Stimulated activated naive CD8-positive, alpha-beta T cell treated with anti-CD3 and anti-CD28 coated beads, Interleukin-15, amount 100 ng/mL, for 72 hours (primary cell): Measurements from ENCODE around the gene SYT12.

Source experiments
- ATAC-seq: fragments of 150-1000 bp; cut with Tn5 transposase; 2 replicates; pipeline ENCODE4 v1.10.0; 2021; ENCODE audit warnings: mild to moderate bottlenecking, moderate library complexity
- DNase-seq, 2 donors: peaks; one replicate each; pipeline ENCODE4 v3.0.0; 2021 to 2022
- H3K27ac Mint-ChIP-seq, 2 donors: one replicate each; pipeline ENCODE4 v1.8.0; 2022; ENCODE audit warnings: mild to moderate bottlenecking in 2 of 2, mixed read lengths in 2 of 2, moderate library complexity in 2 of 2
- H3K27me3 Mint-ChIP-seq: one replicate; pipeline ENCODE4 v1.8.0; 2022; ENCODE audit warnings: mixed read lengths
- H3K4me1 Mint-ChIP-seq: one replicate; pipeline ENCODE4 v1.8.0; 2022; ENCODE audit warnings: mild to moderate bottlenecking, mixed read lengths
- H3K4me3 Mint-ChIP-seq, 2 donors: one replicate each; pipeline ENCODE4 v1.8.0; 2022; ENCODE audit warnings: mild to moderate bottlenecking in 2 of 2, mixed read lengths in 2 of 2, moderate library complexity in 1 of 2
- H3K9me3 Mint-ChIP-seq, 2 donors: one replicate each; pipeline ENCODE4 v1.8.0; 2022; ENCODE audit warnings: mixed read lengths in 2 of 2

The SYT12 gene

GRCh38 chr11:67014343-67014742, 8.6 kb upstream of the SYT12 start:
- Mint-ChIP-seq H3K4me3 (no peak overlapping the region), H3K27me3 (peaks cover 30% of the 10 kb centered on the region), H3K27ac (no peak overlapping the region), H3K9me3 (peaks cover 6 to 8% of the 10 kb centered on the region in 2 donors), H3K4me1 (no peaks in the 10 kb centered on the region)
- no peak for DNase-seq
- no peak for ATAC-seq

GRCh38 chr11:67015048-67015447, 7.9 kb upstream of the SYT12 start:
- Mint-ChIP-seq H3K27ac (no peak overlapping the region), H3K4me3 (no peak overlapping the region), H3K9me3 (peaks cover 6 to 8% of the 10 kb centered on the region in 2 donors), H3K4me1 (no peaks in the 10 kb centered on the region), H3K27me3 (peaks cover 28% of the 10 kb centered on the region)
- no peak for DNase-seq
- ATAC-seq: no peak

- DNase-seq: no peak
- no peak overlapping the region for H3K27ac Mint-ChIP-seq
- ATAC-seq: no peak
- peaks cover 6 to 8% of the 10 kb centered on the region in 2 donors for H3K9me3 Mint-ChIP-seq
- H3K4me3 Mint-ChIP-seq: no peak overlapping the region
- peaks cover 7% of the 10 kb centered on the region for H3K4me1 Mint-ChIP-seq
- peaks cover 39% of the 10 kb centered on the region for H3K27me3 Mint-ChIP-seq
These were observed 6.4 kb upstream of the SYT12 start for GRCh38 chr11:67016550-67016949.

- peak; percentile 59 for ATAC-seq
- Mint-ChIP-seq H3K27ac (no peak overlapping the region), H3K4me3 (no peak overlapping the region), H3K9me3 (peaks cover 6 to 8% of the 10 kb centered on the region in 2 donors), H3K27me3 (peaks cover 60% of the 10 kb centered on the region), H3K4me1 (peaks cover 46% of the 10 kb centered on the region)
- peak in 1 of 2 donors; percentile 26 for DNase-seq
These were observed 2.0 kb upstream of the SYT12 start for GRCh38 chr11:67020949-67021348.

- DNase-seq (no peak), ATAC-seq (no peak)
- Mint-ChIP-seq H3K27ac (no peak overlapping the region), H3K27me3 (peaks cover 74% of the 10 kb centered on the region), H3K9me3 (peaks cover 6 to 8% of the 10 kb centered on the region in 2 donors), H3K4me3 (peak overlapping the region; percentile 21 to 56), H3K4me1 (peaks cover 46% of the 10 kb centered on the region)
These were observed 497 bp upstream of the SYT12 start for GRCh38 chr11:67022341-67022933.

- H3K27ac Mint-ChIP-seq: no peak overlapping the region
- H3K9me3 Mint-ChIP-seq: peaks cover 2 to 3% of the 10 kb centered on the region in 2 donors
- peaks cover 86% of the 10 kb centered on the region for H3K27me3 Mint-ChIP-seq
- H3K4me1 Mint-ChIP-seq: peaks cover 46% of the 10 kb centered on the region
- peak overlapping the region; percentile 81 to 83 for H3K4me3 Mint-ChIP-seq
- no peak for DNase-seq
- ATAC-seq: no peak
These were observed 1.0 kb downstream of the SYT12 start for GRCh38 chr11:67023957-67024353.

- DNase-seq (peak; percentile 37 to 65), ATAC-seq (peak; percentile 77)
- H3K27me3 Mint-ChIP-seq: peaks cover 91% of the 10 kb centered on the region
- peak overlapping the region; percentile 38 to 65 for H3K4me3 Mint-ChIP-seq
- H3K9me3 Mint-ChIP-seq: no peaks in the 10 kb centered on the region
- peak overlapping the region in 1 of 2 donors; percentile 90 for H3K27ac Mint-ChIP-seq
- H3K4me1 Mint-ChIP-seq: peaks cover 46% of the 10 kb centered on the region
These were observed 1.5 kb downstream of the SYT12 start for GRCh38 chr11:67024410-67024809.

GRCh38 chr11:67024966-67025365, 2.0 kb downstream of the SYT12 start:
- H3K4me1 Mint-ChIP-seq: peaks cover 46% of the 10 kb centered on the region
- peak; percentile 13 for ATAC-seq
- H3K4me3 Mint-ChIP-seq: peak overlapping the region; percentile 38 to 65
- H3K27me3 Mint-ChIP-seq: peaks cover 92% of the 10 kb centered on the region
- no peaks in the 10 kb centered on the region for H3K9me3 Mint-ChIP-seq
- H3K27ac Mint-ChIP-seq: no peak overlapping the region
- no peak for DNase-seq

GRCh38 chr11:67025750-67026149, 2.8 kb downstream of the SYT12 start:
- Mint-ChIP-seq H3K4me1 (peaks cover 46% of the 10 kb centered on the region), H3K27me3 (peaks cover 95% of the 10 kb centered on the region), H3K9me3 (no peaks in the 10 kb centered on the region), H3K4me3 (no peak overlapping the region), H3K27ac (no peak overlapping the region)
- DNase-seq (no peak), ATAC-seq (no peak)

- Mint-ChIP-seq H3K4me3 (no peak overlapping the region), H3K9me3 (no peaks in the 10 kb centered on the region), H3K4me1 (peaks cover 38% of the 10 kb centered on the region), H3K27ac (no peak overlapping the region), H3K27me3 (peaks cover 95% of the 10 kb centered on the region)
- DNase-seq (no peak), ATAC-seq (no peak)
These were observed 4.0 kb downstream of the SYT12 start for GRCh38 chr11:67026941-67027340.

GRCh38 chr11:67027483-67027930, 4.6 kb downstream of the SYT12 start:
- no peak for ATAC-seq
- H3K9me3 Mint-ChIP-seq: no peaks in the 10 kb centered on the region
- H3K27me3 Mint-ChIP-seq: peaks cover 95% of the 10 kb centered on the region
- H3K4me3 Mint-ChIP-seq: no peak overlapping the region
- no peak for DNase-seq
- peaks cover 36% of the 10 kb centered on the region for H3K4me1 Mint-ChIP-seq
- H3K27ac Mint-ChIP-seq: no peak overlapping the region

GRCh38 chr11:67027943-67028542, 5.1 kb downstream of the SYT12 start:
- no peak overlapping the region for H3K4me3 Mint-ChIP-seq
- H3K9me3 Mint-ChIP-seq: no peaks in the 10 kb centered on the region
- ATAC-seq: no peak
- peaks cover 32% of the 10 kb centered on the region for H3K4me1 Mint-ChIP-seq
- no peak for DNase-seq
- no peak overlapping the region for H3K27ac Mint-ChIP-seq
- peaks cover 96% of the 10 kb centered on the region for H3K27me3 Mint-ChIP-seq

- Mint-ChIP-seq H3K9me3 (no peaks in the 10 kb centered on the region), H3K27me3 (peaks cover 94% of the 10 kb centered on the region), H3K4me1 (peaks cover 30% of the 10 kb centered on the region), H3K27ac (no peak overlapping the region), H3K4me3 (no peak overlapping the region)
- ATAC-seq: no peak
- no peak for DNase-seq
These were observed 6.2 kb downstream of the SYT12 start for GRCh38 chr11:67029146-67029545.

- DNase-seq (no peak), ATAC-seq (no peak)
- Mint-ChIP-seq H3K27ac (no peak overlapping the region), H3K27me3 (peaks cover 78% of the 10 kb centered on the region), H3K4me1 (peaks cover 13% of the 10 kb centered on the region), H3K4me3 (no peak overlapping the region), H3K9me3 (no peaks in the 10 kb centered on the region)
These were observed 8.0 kb downstream of the SYT12 start for GRCh38 chr11:67030976-67031375.

- no peak overlapping the region for H3K27ac Mint-ChIP-seq
- H3K9me3 Mint-ChIP-seq: no peaks in the 10 kb centered on the region
- H3K4me3 Mint-ChIP-seq: no peak overlapping the region
- ATAC-seq (no peak), DNase-seq (no peak)
- H3K27me3 Mint-ChIP-seq: peaks cover 78% of the 10 kb centered on the region
- peaks cover 13% of the 10 kb centered on the region for H3K4me1 Mint-ChIP-seq
These were observed 9.0 kb downstream of the SYT12 start for GRCh38 chr11:67031791-67032561.
